A549 (cell line): ENCODE measurements around the gene ADAMTS2. TPM values are rescaled to one million over a fixed set of nuclear protein-coding genes. Genes with fewer than 3 reads are reported as not detected.

ENCODE experiments used
- ATAC-seq, 2 experiments: fragments of 200-7000 bp in 1 of 2; fragments of >200 bp in 1 of 2; cut with Nextera tagmentation in 1 of 2; cut with Tn5 transposase in 1 of 2; 3 replicates each; pipeline versions ENCODE4 v1.8.0 to v1.9.1; 2018 to 2020; ENCODE audit warnings: mild to moderate bottlenecking in 1 of 2, moderate library complexity in 1 of 2
- CTCF ChIA-PET: fragments of 300-600 bp; sonication (Branson Sonifier 250); formaldehyde crosslinking; extraction: SDS; loops from one replicate; lab custom pipeline; 2021; ENCODE audit warnings: antibody characterized with exemption, inconsistent platforms; lab: Yijun Ruan, JAX
- POLR2A ChIA-PET: fragments of 350-600 bp; formaldehyde crosslinking; extraction: SDS; loops from one replicate; lab custom pipeline; 2021; ENCODE audit warnings: antibody characterized with exemption, inconsistent platforms; lab: Yijun Ruan, JAX
- DNase-seq, 2 experiments: peaks; one replicate each; pipeline versions ENCODE4 v3.0.0 to v3.0.0-alpha.2; 2011 to 2016; ENCODE audit warnings: low read depth in 1 of 2, low spot score in 1 of 2
- FAIRE-seq: peaks from 2 replicates; lab custom pipeline; 2011; peaks lifted over from hg19 to GRCh38; lab: Jason Lieb, UNC
- H3K27ac ChIP-seq, 2 experiments: fragments of >200 bp; sonication (Bioruptor Twin); formaldehyde crosslinking; 3 replicates each; pipeline ENCODE4 v1.5.1; 2016 to 2017
- H3K4me1 ChIP-seq: fragments of >200 bp; sonication (Bioruptor Twin); formaldehyde crosslinking; 3 replicates; pipeline ENCODE4 v1.6.1; 2016
- H3K4me2 ChIP-seq: fragments of >200 bp; sonication (Bioruptor Twin); formaldehyde crosslinking; 3 replicates; pipeline ENCODE4 v1.6.1; 2016
- H3K4me3 ChIP-seq: fragments of >200 bp; sonication (Bioruptor Twin); formaldehyde crosslinking; 3 replicates; pipeline ENCODE4 v1.5.1; 2016
- H3K9me3 ChIP-seq: fragments of >200 bp; sonication (Bioruptor Twin); formaldehyde crosslinking; 3 replicates; pipeline ENCODE4 v1.6.1; 2016
- ATOH8 ChIP-seq: fragments of 250-450 bp; sonication (Bioruptor Pico); IDR thresholded peaks from 2 replicates; pipeline ENCODE4 v1.5.0; 2020; ENCODE audit warnings: low read depth, mild to moderate bottlenecking, moderate library complexity
- CHD2 ChIP-seq: fragments of 150-350 bp; IDR thresholded peaks from 2 replicates; pipeline ENCODE4 v1.6.1; 2014; ENCODE audit warnings: low read length; ENCODE audit not compliant: partially characterized antibody
- EHMT2 ChIP-seq: fragments of 200-600 bp; sonication (generic); IDR thresholded peaks from 2 replicates; pipeline ENCODE4 v1.6.1; 2016; ENCODE audit warnings: antibody characterized with exemption, low read depth, mild to moderate bottlenecking, moderate library complexity
- ELK1 ChIP-seq: fragments of 150-350 bp; IDR thresholded peaks from 2 replicates; pipeline ENCODE4 v1.6.1; 2014; ENCODE audit warnings: low read depth, mild to moderate bottlenecking, low read length
- FOXS1 ChIP-seq: fragments of 250-450 bp; sonication (Bioruptor Pico); IDR thresholded peaks from 2 replicates; pipeline ENCODE4 v1.5.0; 2020; ENCODE audit warnings: mild to moderate bottlenecking, moderate library complexity
- HDAC2 ChIP-seq: fragments of 200-600 bp; sonication (generic); IDR thresholded peaks from 2 replicates; pipeline ENCODE4 v1.6.1; 2016
- HES2 ChIP-seq: fragments of >200 bp; sonication (Bioruptor Twin); formaldehyde crosslinking; IDR thresholded peaks from 2 replicates; pipeline ENCODE4 v1.6.1; 2016
- KDM1A ChIP-seq: fragments of 200-600 bp; sonication (generic); IDR thresholded peaks from 2 replicates; pipeline ENCODE4 v1.6.1; 2016; ENCODE audit warnings: low read depth, mild to moderate bottlenecking
- MAFK ChIP-seq: fragments of 450-650 bp; IDR thresholded peaks from 2 replicates; pipeline ENCODE4 v1.6.1; 2014; ENCODE audit not compliant: partially characterized antibody
- NR3C1 ChIP-seq: fragments of >200 bp; sonication (Bioruptor Twin); formaldehyde crosslinking; IDR thresholded peaks from 3 replicates; pipeline ENCODE4 v1.6.1; 2017
- POLR2A ChIP-seq: IDR thresholded peaks from 2 replicates; pipeline ENCODE4 v1.6.1; 2012; ENCODE audit warnings: mild to moderate bottlenecking, low read length
- RFX5 ChIP-seq: fragments of 450-650 bp; IDR thresholded peaks from 2 replicates; pipeline ENCODE4 v1.7.1; 2014; ENCODE audit warnings: antibody characterized with exemption, mild to moderate bottlenecking, moderate library complexity
- RNF2 ChIP-seq: fragments of 200-600 bp; sonication (generic); IDR thresholded peaks from 2 replicates; pipeline ENCODE4 v1.6.1; 2016; ENCODE audit warnings: low read depth, mild to moderate bottlenecking, antibody characterized with exemption, moderate library complexity, borderline replicate concordance
- USF2 ChIP-seq: fragments of 450-650 bp; IDR thresholded peaks from 2 replicates; pipeline ENCODE4 v1.6.1; 2014; ENCODE audit warnings: antibody characterized with exemption
- WGBS: methylation state at CpG from one replicate; pipeline ENCODE4 v1.1.6; 2017; ENCODE audit errors: missing lambda C conversion rate; 5-methylcytosine and 5-hydroxymethylcytosine counted together
- polyA plus RNA-seq, 4 experiments: library from polyadenylated mRNA; depleted of rRNA in 3 of 4; stranded (reverse); fragments of >200 nt; fragmentation: RNase III in 1 of 4; extraction: RNeasy Plus Mini Kit Qiagen cat#74134 plus additional on column Dnase treatment in 1 of 4; gene quantifications; 2 replicates in 3 of 4; 3 replicates in 1 of 4; pipeline ENCODE4 v1.2.3, GENCODE V29; 2011 to 2017

The ADAMTS2 gene
- polyA plus RNA-seq, 2 of the 4 experiments (the other 2 are of a cell fraction), result not detected

GRCh38 chr5:179315356-179315890 lies 29.8 kb downstream of the ADAMTS2 start:
- ChIA-PET CTCF (no interaction called here), POLR2A (no interaction called here)
- Histone ChIP-seq H3K27ac (no peak overlapping the region), H3K9me3 (peaks cover 3% of the 10 kb centered on the region; the same call in 2 of the 3 replicates), H3K4me2 (no peak overlapping the region), H3K4me1 (no peaks in the 10 kb centered on the region), H3K4me3 (no peak overlapping the region)
- TF ChIP-seq POLR2A (no peak), HDAC2 (no peak)
- no peak for FAIRE-seq
- no peak for ATAC-seq
- WGBS, result 56% methylated on average over 11 of the region's 16 CpGs
- no peak for DNase-seq

- FAIRE-seq (no peak), DNase-seq (no peak), ATAC-seq (no peak)
- Histone ChIP-seq H3K4me1 (no peaks in the 10 kb centered on the region), H3K27ac (no peak overlapping the region), H3K4me2 (no peak overlapping the region), H3K4me3 (no peak overlapping the region), H3K9me3 (peaks cover 7% of the 10 kb centered on the region)
- TF ChIP-seq EHMT2 (no peak), HDAC2 (no peak), MAFK (no peak), HES2 (no peak), RFX5 (no peak), ELK1 (no peak), RNF2 (no peak), USF2 (no peak)
- WGBS, result 48% methylated on average over 7 of the region's 12 CpGs
- POLR2A ChIA-PET, result no interaction called here
- CTCF ChIA-PET, result no interaction called here
Measured at GRCh38 chr5:179314606-179315355, 30.5 kb downstream of the ADAMTS2 start.

GRCh38 chr5:179313849-179314521 lies 31.3 kb downstream of the ADAMTS2 start:
- DNase-seq, result no peak
- H3K9me3 ChIP-seq, result peaks cover 9% of the 10 kb centered on the region
- FAIRE-seq, result no peak
- WGBS, result 51% methylated on average over 19 of the region's 31 CpGs
- H3K4me3 ChIP-seq, result no peak overlapping the region
- ATAC-seq, result no peak
- H3K4me1 ChIP-seq, result no peaks in the 10 kb centered on the region
- no peak overlapping the region for H3K27ac ChIP-seq
- ChIA-PET POLR2A (no interaction called here), CTCF (no interaction called here)
- H3K4me2 ChIP-seq, result no peak overlapping the region
- TF ChIP-seq RFX5 (no peak), KDM1A (no peak), FOXS1 (CRISPR knock-in tag) (no peak), USF2 (no peak), NR3C1 (no peak), CHD2 (no peak), ATOH8 (no peak)
